ENCODE results near the gene CXXC4.

CXXC4 gene

DNA sequence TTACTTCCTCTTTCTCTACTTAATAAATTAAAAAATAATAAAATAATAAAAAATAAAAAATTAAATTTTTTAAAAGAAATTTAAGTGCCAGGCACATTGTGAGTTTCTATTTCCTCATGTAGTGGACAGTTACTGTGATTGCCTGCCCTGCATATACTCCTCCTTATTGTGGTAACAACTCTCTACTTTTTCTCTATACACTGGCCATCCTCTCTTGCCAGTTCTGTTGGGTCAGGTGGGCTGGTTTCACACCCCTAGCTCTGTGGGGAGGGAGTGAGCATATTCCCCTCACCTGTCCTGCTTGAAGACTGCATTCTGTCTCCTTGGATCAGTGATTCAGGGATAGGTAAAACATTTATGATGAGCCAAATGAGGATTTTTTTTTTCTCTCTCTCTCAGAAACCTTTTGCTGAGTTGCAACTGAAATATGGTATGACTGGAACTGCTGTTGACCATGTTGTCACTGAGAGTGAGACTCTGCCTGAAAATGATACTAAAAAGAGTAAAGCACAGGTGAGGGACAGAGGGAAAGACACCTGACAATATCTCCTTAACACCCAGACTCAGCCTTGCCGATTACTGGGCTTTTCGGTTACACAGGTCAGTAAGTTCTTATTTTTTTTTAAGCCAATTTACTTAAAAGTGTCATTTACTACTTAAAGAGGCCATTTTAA lies 37.2 kb downstream of the CXXC4 start:
- no peak for TF ChIP-seq FOXP2 (optimal IDR thresholded peaks at IDR 0.05; ENCODE audit: borderline replicate concordance, extremely low read depth, extremely low read length, insufficient read depth)
- no peak for TF ChIP-seq TAF1 (IDR thresholded peaks at IDR 0.05; ENCODE audit: borderline replicate concordance, insufficient read depth, low read length)
- no peak for TF ChIP-seq POLR2AphosphoS5 (IDR thresholded peaks at IDR 0.05; ENCODE audit: low read depth, low read length)
- TF ChIP-seq SIN3A (IDR thresholded peaks at IDR 0.05; ENCODE audit: borderline replicate concordance, insufficient read depth, low read length) = no peak
- no peak for TF ChIP-seq REST (IDR thresholded peaks at IDR 0.05; ENCODE audit: insufficient read depth in 1 of 2, low read depth in 2 of 2, low read length in 2 of 2)

- TF ChIP-seq REST (IDR thresholded peaks at IDR 0.05; ENCODE audit: insufficient read depth in 1 of 2, low read depth in 2 of 2, low read length in 2 of 2) = no peak
- TF ChIP-seq SIN3A (IDR thresholded peaks at IDR 0.05; ENCODE audit: borderline replicate concordance, insufficient read depth, low read length) = no peak
- no peak for TF ChIP-seq TAF1 (IDR thresholded peaks at IDR 0.05; ENCODE audit: borderline replicate concordance, insufficient read depth, low read length)
These were observed 43.1 kb downstream of the CXXC4 start for GRCh38 chr4:104451573-104451972.

DNA sequence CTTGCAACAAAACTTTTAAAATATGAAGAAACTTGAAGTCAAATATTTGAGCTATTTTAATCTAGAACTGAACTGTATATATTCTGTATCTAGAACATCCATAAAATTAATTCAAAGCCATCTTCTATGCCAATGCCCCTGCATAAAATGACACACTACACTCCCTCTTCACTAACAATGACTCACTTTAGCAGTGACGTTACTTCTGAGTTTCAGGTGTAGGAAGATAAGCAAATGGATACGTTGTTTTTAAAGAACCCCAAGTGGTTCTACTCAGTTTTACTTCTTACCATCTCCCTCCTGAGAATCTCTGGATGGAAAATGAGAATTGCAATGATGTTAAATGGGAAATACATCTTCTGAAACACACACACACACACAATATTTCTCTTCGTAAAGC lies 45.2 kb downstream of the CXXC4 start:
- TF ChIP-seq FOXP2 (optimal IDR thresholded peaks at IDR 0.05; ENCODE audit: borderline replicate concordance, extremely low read depth, extremely low read length, insufficient read depth) = no peak
- TF ChIP-seq SIN3A (IDR thresholded peaks at IDR 0.05; ENCODE audit: borderline replicate concordance, insufficient read depth, low read length) = no peak
- no peak for TF ChIP-seq POLR2AphosphoS5 (IDR thresholded peaks at IDR 0.05; ENCODE audit: low read depth, low read length)
- TF ChIP-seq REST (IDR thresholded peaks at IDR 0.05; ENCODE audit: insufficient read depth in 1 of 2, low read depth in 2 of 2, low read length in 2 of 2) = no peak
- no peak for TF ChIP-seq TAF1 (IDR thresholded peaks at IDR 0.05; ENCODE audit: borderline replicate concordance, insufficient read depth, low read length)

DNA sequence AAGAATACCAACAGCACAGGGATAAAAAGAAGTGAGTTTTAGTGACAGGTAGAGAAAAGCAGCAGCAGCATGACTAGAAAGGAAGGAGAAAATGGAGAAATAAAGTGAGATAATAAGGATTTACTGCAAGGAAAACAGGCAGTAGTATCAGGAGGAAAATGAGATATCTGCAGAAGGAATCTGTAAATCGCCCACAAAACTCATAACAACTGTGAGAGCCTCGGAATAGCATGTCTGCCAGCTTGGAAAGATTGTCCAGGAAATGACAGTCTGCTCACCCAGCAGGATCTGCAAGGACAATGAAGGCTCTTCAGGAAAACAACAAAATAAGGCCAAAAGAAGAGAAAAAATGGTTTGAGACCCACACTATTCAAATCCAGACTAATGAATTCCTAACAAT lies 47.4 kb downstream of the CXXC4 start:
- no peak for TF ChIP-seq FOXP2 (optimal IDR thresholded peaks at IDR 0.05; ENCODE audit: borderline replicate concordance, extremely low read depth, extremely low read length, insufficient read depth)
- TF ChIP-seq SIN3A (IDR thresholded peaks at IDR 0.05; ENCODE audit: borderline replicate concordance, insufficient read depth, low read length) = no peak
- TF ChIP-seq TAF1 (IDR thresholded peaks at IDR 0.05; ENCODE audit: borderline replicate concordance, insufficient read depth, low read length) = no peak
- TF ChIP-seq REST (IDR thresholded peaks at IDR 0.05; ENCODE audit: insufficient read depth in 1 of 2, low read depth in 2 of 2, low read length in 2 of 2) = no peak
- TF ChIP-seq POLR2AphosphoS5 (IDR thresholded peaks at IDR 0.05; ENCODE audit: low read depth, low read length) = no peak

All from PFSK-1 (cell line).